ENCODE measurements around the gene CEP85.

The CEP85 gene

DNA sequence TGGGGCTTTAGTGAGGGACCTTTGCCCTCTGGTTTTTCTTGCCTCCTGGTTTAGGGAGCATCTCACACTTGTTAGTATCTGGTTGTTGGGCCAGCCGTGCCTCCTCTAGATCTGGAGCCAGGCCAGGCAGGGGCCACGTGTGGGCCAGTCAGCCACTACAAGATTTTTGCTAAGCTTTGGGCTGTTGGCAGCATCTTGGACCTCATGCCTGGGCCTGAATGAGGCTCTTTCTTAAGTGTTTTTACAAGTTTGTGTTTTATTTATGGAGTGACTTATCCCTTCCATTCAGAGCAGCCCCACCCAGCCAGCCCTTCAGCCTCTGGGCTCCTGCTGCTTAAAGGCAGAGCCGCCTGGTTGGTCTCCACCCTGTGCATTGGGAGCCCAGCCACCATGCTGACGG is 44.3 kb downstream of the CEP85 start:
- no peak for DNase-seq (ENCODE audit: low read depth in 2 of 2)

DNA sequence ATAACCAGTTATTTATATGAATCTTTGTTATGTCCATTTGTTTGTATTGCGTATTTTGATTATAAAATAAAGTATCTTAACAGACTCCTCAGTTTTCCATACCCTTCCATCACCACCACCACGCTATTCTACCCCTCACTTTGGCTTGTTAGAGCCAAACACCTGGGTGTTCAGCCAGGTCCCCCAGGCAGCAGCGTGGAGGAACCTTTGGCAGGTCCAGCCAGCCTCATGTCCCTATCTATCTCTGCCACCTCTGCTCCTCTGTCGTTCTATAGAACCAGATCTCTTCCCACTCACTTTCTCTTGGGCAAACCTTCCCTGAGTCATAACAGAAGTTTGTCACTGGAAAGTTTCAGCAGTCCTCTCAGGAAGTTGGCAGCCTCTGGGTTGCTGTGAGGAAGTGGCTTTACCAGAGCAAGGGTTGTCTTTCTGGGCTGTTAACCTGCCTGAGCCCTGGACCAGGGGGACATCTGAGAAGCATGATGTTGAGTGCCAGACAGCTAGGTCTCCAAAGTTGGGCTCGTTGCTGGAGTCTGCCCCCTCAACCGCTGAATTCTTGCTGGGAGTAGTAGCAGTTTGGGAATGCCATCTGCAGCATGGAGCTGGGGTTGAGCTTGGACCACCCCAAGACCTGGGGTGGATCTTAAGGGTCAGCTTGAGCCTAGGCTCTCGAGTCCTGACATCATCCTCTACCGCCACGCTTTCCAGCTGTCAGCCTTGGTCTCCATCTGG is 44.9 kb downstream of the CEP85 start:
- DNase-seq (ENCODE audit: low read depth in 2 of 2) = no peak

DNA sequence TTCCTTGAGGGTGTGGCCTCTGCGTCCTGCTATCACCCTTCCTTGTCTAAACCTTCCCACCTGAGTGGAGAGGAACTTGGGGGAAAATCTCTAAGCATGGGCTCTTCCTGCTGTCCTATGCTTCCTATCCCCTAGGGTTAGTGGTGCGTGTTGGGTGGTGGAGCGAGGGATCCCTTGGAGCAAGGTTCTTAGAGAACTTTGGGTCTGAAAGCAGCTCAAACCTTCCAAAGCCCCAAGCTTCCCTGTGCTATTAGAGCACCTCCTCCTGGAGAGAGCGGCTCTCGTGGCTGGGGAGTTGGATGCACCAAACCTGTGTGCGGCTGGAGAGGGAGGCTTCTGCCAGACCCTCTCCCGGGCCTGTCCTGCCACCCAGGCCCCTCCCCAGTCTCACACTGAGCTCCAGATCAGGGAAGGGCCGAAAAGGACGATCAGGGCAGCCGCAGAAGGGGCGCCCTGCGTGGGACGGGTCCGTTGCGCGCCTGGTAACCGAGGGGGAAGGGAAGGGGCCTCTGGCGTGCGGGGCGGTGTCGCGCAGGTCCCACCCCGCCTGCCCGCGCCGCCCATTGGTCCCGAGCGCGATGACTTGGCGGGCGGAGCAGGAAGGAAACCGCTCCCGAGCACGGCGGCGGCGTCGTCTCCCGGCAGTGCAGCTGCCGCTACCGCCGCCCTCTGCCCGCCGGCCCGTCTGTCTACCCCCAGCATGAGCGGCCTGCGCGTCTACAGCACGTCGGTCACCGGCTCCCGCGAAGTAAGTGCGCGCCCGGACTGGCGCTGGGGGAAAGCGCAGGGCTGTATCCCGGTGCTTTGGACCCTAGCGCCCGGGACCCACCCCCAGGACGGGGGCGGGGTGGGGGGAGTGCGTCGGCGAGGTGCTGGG is 45.7 kb downstream of the CEP85 start, which contains the start of gene SH3BGRL3:
TSS of gene SH3BGRL3 (plus strand) at position 631 of the 877 bp plus-strand sequence. CDS start at position 701, 70 bp downstream.
- peak; percentile 65 to 73 for DNase-seq (ENCODE audit: low read depth in 2 of 2)

DNA sequence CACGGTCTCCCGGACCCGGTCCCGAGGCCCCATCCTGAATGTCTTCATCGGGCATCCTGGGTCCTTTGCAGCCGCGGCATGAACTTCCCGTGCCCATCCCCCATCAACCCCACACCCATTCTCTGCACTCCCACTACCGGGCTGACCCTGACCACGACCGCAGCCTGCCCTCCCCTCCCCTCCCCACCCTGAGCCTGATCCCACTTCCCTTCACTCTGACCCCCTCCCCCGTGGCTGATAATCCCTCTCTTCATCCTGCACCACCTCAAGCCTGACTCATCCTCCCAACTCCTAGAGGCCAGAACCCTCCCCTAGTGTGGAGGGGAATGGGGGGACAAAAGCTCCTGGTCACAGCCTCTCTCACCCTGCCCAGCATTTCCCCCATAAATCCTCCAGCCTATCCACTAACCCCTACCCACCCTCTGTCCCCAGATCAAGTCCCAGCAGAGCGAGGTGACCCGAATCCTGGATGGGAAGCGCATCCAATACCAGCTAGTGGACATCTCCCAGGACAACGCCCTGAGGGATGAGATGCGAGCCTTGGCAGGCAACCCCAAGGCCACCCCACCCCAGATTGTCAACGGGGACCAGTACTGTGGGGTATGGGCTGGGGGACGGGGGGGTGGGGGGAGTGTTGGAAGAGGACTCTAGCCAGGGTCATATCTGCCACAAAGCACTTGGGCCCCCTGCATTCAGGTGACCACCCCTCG is 46.5 kb downstream of the CEP85 start:
- no peak for DNase-seq (ENCODE audit: low read depth in 2 of 2)

DNA sequence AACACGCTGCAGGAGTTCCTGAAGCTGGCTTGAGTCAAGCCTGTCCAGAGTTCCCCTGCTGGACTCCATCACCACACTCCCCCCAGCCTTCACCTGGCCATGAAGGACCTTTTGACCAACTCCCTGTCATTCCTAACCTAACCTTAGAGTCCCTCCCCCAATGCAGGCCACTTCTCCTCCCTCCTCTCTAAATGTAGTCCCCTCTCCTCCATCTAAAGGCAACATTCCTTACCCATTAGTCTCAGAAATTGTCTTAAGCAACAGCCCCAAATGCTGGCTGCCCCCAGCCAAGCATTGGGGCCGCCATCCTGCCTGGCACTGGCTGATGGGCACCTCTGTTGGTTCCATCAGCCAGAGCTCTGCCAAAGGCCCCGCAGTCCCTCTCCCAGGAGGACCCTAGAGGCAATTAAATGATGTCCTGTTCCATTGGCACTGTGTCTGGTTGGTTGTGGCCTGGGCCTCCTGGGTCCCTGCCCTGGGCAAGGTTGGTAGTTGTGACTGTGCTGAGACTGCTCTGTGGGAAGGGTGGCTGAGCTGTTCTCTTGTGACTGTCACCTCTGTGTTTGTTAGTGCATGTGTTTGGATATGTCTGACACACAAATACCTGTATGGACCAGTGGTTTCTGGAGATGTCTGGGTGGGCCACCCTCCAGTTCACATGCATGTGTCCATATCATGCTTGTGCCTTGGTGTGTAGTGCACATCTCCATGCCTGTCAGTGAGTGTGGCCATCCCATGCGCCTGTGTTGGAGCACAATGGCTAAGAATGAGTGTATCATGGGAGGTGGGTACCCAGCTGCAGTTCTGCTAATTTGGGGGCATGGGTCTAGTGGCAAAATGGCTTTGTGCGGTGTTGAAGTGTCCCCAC is 47.3 kb downstream of the CEP85 start:
- no peak for DNase-seq (ENCODE audit: low read depth in 2 of 2)

DNA sequence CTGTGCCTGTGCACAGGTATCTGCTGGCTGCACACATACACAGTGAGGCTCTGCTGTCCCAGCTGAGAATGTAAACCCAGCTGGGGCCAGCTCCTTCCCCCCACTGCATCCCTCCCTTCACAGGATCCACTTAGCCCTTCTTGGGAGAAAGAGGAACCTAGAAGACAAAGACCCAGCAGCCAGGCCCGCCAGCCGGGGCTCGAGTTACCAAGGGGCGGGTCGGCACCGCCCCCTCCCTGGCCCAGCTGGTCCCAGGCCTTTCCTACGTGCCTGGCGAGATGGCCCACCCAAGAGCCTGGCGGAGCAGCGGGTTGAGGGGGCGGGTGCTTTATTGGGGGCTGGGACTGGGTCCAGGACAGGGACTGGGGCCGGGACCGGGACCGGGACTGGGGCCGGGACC is 48.0 kb downstream of the CEP85 start:
- no peak for DNase-seq (ENCODE audit: low read depth in 2 of 2)

DNA sequence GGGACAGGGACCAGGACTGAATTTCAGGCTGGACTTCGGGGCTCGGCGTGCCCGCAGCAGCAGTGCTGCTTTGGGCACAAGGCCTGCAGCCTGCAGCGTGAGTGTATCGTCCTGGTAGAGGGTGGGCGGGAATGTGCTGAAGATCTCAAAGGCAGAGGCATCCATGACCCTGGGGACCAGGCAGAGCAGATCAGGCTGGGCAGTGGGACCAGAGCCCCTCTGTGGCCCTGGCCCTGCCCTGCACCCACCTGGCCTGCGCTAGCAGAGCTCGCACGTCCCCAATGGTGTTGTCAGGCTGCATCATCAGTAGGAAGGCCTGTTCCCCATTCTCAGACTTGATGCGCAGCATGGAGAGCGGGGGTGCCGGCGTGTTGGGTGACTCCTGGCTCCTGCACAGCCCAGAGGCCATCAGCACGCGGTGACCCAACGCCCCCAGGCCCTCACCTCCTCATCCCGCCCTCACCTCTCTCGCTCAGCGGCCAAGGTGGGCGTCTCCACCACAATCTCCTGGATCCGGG is 48.5 kb downstream of the CEP85 start:
- no peak for DNase-seq (ENCODE audit: low read depth in 2 of 2)

DNA sequence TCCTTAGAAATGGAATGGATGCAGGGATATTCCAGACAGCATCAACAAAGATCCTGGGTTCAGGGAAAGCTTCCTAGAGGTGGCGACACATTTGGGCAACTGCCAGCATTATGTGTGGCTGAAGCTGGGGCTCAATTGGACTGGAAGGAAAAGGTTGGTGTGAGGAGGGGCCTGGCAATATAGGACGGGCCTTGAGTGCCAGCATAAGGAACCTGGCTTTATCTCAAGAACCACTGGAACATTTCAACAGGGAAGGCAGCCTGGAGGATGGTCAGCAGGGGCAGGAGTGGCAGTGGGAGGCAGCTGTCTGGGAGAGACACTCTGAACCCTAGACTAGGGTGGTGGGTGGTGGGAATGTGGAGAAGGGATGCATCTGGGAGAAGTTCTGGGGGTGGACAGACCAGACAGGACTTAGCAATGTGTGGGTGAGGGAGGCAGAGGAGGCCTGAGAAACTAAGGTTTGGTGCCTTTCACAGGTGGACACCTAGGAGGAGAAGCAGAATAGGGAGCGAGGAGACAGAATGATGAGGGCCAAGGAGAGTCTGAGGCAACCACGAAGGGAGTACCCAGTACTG is 49.4 kb downstream of the CEP85 start:
- DNase-seq (ENCODE audit: low read depth in 2 of 2) = no peak

DNA sequence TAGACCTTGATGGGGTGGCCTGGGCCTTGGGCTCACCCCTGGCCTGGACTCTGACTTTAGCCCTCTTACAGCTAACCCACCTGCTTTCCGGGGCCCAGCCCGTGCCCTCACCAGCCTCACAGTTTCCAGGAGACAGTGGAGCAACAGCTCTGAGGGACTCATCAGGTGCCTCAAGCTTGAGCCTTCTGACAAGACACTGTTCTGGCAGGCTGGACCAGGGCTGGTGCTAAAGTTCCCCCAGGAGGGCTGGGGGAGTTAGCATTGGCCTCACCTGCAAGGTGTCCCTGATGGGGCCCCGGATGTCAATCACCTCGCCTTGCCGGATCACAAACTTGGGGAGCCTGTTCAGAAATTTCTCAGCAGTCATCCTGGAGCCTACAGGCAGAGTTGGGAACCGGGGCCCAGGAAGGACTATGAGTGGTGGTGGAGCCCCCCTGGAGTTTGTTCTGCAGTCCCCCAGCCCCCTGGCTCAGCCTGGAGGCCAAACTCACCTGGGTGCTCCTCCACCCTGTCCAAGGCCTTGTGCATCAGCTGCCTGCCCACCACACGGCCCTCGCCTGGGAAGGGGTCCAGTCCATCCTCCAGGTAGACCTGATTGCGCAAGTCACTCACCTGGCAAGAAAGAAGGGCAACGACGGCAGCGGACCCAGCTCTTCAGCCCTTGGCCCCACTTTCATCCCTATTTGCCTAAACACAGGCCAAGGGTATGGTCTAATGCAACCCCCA is 50.0 kb downstream of the CEP85 start:
- no peak for DNase-seq (ENCODE audit: low read depth in 2 of 2)

DNA sequence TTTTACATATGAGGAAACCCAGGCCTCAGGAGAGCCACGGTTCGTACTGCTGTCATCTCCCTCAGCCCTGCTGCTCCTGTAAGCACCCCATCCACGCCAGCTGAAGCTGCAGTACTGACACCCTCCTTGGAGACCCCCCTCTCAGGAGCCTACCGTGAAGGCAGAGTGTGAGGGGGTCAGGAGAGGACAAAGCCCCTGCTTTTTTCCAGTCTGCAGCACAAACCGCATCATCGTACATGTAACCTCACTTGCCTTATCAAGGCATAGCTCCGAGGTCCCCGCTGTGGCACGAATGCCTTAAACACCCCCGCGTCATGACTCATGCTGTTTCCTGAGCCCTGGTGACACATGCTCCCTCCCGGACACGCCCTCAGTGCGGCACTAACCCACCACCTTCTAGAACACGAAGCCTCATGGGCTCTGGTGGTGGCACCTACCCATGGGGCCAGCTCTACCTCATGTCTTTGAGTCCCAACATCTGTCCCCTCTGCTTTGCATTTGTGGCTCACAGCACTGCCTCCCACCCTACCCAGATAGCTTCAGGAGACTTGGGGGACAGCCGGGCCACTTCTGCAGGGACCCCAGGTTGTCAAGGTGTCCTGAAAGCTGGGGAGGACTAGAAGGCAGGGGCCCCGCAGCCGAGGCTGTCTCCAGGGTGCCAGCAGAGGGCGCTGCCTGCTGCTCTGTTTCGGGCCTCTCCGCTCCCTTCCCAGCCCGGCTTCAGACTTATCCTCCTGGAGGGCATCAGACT is 50.8 kb downstream of the CEP85 start:
- DNase-seq (ENCODE audit: low read depth in 2 of 2) = peak; percentile 82 to 95

DNA sequence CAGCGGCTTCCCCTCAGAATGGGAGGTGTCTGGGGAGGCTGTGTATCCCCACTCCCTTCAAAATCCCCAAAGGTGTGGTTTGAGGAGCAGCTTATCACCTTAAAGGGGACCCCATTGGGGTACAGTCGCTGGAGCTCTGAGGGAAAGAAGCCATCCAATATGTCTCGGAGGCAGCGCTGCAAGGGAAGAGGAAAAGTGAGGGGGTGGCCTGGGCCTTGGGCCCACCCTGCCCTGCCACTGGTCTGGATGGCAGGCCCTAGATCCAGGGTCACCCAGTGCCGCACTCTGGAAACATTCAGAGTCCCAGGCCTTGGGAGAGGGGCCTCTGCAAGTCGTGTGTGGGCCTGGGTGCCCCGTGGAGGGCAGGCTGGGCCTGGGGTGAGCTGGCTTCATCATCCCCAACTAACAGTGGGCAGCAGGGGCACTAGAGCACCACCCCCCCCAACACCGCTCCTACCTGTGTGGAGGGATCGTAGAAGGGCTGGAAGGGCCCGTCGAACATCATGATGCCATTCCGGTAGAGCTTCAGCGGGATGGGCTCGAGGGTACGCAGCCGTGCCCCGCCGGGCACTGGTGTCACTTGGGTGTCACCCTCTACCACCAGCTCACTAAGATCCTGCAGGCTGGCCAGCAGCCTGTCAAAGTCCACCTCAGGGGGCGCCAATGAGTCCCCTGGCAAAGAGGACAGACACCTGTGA is 51.5 kb downstream of the CEP85 start:
- DNase-seq (ENCODE audit: low read depth in 2 of 2) = no peak

DNA sequence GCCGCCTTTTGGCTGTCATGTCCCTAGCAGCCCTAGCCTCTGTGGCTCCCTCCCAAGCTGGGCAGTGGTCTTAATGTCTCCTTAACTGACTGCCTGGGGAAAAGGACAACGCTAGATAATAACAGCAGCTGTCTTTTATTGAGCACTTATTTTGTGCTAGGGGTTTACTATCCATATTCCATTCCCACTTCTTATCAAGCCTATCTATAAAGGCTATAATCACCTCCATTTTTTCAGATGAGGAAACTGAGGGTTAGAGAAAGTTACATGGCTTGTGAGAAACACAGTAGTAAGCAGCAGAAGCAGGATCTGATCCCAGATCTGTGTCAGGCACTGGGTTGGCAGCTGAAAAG is 52.0 kb downstream of the CEP85 start:
- no peak for DNase-seq (ENCODE audit: low read depth in 2 of 2)

DNA sequence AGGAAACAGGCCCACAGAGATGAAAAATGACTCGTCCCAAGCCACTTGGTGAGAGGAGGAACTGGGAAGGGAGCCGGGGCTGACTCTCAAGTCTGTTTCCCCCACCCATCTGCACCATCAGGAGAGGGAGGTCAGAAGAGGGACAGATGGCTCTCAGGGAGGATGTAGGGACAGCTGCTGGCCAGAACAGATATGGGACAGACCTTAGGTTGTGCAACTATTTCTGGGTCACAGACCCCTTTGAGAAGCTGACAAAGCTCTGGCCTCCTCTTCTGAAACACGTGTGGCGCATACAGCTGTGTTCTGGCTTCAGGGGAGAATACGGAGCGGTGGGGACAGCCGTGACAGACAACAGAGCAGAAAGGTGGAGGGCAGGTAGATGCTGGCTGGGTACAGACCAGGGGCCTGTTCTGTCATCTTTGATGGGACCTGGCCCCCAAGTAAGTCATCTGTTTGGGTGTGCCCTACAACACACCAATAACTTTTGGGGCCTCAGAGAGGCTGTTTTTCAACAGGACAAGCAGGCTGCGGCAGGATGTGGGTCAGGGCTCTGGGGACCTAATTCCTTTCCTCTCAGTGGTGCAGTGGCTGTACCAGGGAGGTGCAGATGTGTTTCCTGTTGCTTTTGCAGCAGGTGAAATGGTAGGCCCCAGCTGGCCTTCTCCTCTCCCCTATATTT is 53.2 kb downstream of the CEP85 start:
- DNase-seq (ENCODE audit: low read depth in 2 of 2) = no peak

DNA sequence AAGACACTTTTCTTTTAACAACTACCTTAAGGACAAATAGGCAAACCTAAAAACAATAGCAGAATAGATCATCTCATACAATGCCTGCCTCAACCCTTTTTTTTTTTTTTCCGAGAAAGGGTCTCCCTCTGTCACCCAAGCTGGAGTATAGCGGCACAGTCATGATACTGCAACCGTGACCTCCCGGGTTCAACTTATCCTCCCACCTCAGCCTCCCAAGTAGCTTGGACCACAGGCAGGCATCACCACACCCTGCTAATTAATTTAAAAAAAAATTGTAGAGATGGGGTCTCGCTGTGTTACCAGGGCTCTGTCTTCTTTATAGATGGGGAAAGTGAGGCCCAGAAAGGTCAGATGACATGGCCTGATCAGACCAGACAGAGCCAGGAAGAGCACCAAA is 53.8 kb downstream of the CEP85 start:
- no peak for DNase-seq (ENCODE audit: low read depth in 2 of 2)

DNA sequence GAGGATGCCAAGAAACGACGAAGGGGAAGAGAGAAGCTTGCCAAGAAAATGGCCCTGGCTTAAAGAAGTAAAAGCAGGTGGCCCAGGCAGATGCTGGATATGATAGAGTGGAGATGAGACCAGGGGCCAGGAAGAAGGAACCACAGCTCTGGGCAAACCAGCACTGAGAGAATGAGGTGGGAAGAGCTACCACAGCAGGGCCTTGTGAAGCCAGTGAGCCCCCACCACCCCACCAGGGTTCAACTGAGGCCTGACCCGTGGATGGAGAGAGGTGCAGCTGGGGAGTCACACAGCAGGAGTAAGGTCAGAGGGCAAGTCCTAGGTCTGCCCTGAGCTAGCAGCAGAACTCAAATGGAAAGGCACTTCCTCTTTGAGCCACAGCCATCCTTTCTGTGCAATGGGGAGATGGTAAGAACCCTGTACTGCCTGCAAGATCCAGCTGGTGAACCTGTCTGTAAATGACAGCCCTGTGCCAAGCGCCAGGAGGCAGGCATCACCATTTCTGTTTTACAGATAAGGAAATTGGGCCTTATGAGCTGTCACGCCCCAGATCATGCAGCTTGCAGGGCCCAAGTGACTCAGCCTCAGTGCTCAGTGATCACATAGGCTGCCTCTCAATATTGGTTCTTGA is 54.4 kb downstream of the CEP85 start:
- DNase-seq (ENCODE audit: low read depth in 2 of 2) = no peak

DNA sequence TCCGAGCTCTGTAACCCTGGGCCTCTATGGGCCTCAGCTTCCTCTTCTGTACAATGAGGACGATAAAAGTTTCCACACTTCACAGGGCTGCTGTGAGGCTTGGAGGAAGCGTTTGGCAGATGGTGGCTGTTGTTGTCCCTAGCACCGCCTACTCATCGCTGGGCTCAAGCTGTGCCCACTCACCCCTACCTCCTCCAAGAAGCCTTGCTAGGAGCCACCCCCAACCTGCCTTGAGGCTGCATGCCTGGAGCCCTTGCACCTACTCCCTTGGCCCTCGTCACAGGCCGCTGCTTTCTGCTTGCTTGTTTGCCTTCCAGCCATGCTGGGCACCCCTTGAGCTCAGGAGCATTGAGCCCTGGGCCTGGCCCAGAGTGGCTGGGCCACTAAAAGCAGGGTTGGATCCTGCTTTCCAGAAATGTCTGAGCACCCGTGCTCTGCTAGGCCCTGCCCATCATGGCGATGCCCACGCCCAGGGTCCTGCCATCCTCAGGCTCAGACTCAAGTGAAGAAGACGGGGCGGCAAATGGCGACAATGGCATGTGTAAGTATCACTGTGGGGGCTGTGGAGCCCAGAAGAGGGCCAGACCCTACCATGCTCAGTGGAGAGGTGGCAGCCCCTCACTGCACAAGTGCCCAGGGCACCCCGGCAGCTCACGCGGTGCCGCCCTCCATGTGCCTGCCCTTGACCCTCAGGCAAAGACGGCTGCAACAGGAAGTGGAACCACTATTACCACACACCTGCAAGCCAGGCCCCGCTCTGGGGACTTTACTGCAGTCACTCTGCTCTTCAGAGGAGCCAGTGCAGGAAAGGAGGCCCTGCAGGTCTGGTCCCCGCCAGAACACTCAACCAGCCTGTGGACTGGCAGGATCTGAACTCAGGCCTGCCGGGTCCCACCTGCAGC is 55.4 kb downstream of the CEP85 start:
- DNase-seq (ENCODE audit: low read depth in 2 of 2) = no peak

Measured in stimulated activated CD8-positive, alpha-beta memory T cell treated with anti-CD3 and anti-CD28 coated beads, Interleukin-2, amount 100 ng/mL, for 1 hour (primary cell).